Thymus (tissue), 11 donors: ENCODE results near the gene TRAPPC5. TPM values are rescaled to one million over a fixed set of nuclear protein-coding genes. Genes with fewer than 3 reads are reported as not detected.

Source experiments
- DNase-seq, 9 donors: peaks; one replicate each; pipeline ENCODE4 v3.0.0-alpha.2; 2013; ENCODE audit warnings: low spot score in 9 of 9, low read depth in 6 of 9, missing footprints in 1 of 9
- H3K27ac ChIP-seq, 2 donors: one replicate each; pipeline ENCODE4 v1.5.1; 2013; ENCODE audit warnings: control low read depth in 1 of 2, low read depth in 1 of 2, low read length in 1 of 2, mild to moderate bottlenecking in 1 of 2, moderate library complexity in 1 of 2
- H3K27me3 ChIP-seq, 2 donors: one replicate each; pipeline ENCODE4 v1.5.1; 2013; ENCODE audit warnings: low read length in 1 of 2; ENCODE audit not compliant: control insufficient read depth in 2 of 2, insufficient read depth in 1 of 2
- H3K36me3 ChIP-seq, 2 donors: one replicate each; pipeline ENCODE4 v1.5.1; 2013; ENCODE audit warnings: low read length in 1 of 2, mild to moderate bottlenecking in 1 of 2, moderate library complexity in 1 of 2; ENCODE audit not compliant: control insufficient read depth in 2 of 2, insufficient read depth in 2 of 2
- H3K4me1 ChIP-seq, 2 donors: one replicate each; pipeline ENCODE4 v1.5.1; 2013; ENCODE audit warnings: low read length in 2 of 2; ENCODE audit not compliant: control insufficient read depth in 2 of 2, insufficient read depth in 2 of 2
- H3K4me3 ChIP-seq, 2 donors: one replicate each; pipeline ENCODE4 v1.5.1; 2013; ENCODE audit warnings: low read length in 2 of 2, control low read depth in 1 of 2, mild to moderate bottlenecking in 1 of 2
- H3K9me3 ChIP-seq, 2 donors: one replicate each; pipeline ENCODE4 v1.5.1; 2013; ENCODE audit warnings: low read length in 1 of 2, mild to moderate bottlenecking in 1 of 2; ENCODE audit not compliant: control insufficient read depth in 2 of 2, insufficient read depth in 1 of 2
- WGBS: extraction: QIAGEN DNeasy Blood & Tissue Kit; methylation state at CpG from one replicate; pipeline ENCODE4 v1.1.7; 2013; 5-methylcytosine and 5-hydroxymethylcytosine counted together
- polyA plus RNA-seq: library from polyadenylated mRNA; stranded (reverse); fragments of 200-250 nt; gene quantifications from one replicate; pipeline ENCODE4 v1.2.3, GENCODE V29; 2013
- total RNA-seq: library from RNA; stranded (reverse); fragments of 120-200 nt; gene quantifications from one replicate; pipeline ENCODE4 v1.2.4, GENCODE V29; 2013
- donor health status: healthy.

Gene TRAPPC5
- total and polyA plus RNA-seq, 2 donors: 59.5 to 108 TPM

DNA sequence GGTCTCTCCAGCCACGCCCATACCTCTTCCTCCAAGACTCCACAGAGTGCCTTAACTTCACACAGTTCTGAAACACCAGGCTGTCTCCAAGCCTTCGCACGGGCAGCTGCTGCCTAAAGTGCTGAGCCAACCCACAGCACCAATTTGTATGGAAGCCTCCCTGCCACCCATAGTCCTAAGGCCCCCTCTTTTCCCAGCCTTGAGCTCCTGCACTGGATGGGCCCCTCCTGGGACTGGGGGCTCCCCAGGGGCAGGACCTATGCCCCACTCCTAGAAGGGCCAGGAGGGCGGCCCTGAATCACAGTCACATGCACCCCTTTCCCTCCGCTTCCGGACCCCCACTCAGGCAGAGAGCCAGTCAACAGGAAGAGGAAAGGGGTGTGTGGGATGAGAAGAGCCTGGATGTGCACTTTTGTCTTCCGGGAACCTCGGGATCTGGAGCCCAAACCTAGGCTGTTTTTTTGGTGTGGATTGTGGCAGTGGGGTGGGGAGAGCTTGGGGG is 26.4 kb downstream of the TRAPPC5 start:
- no peak overlapping the region for H3K27ac ChIP-seq
- peaks cover 0 to 6% of the 10 kb centered on the region in 2 donors for H3K27me3 ChIP-seq
- 81% methylated on average over 8 of the region's 8 CpGs for WGBS
- no peaks in the 10 kb centered on the region for H3K4me1 ChIP-seq
- no peak overlapping the region for H3K4me3 ChIP-seq
- no peaks in the 10 kb centered on the region for H3K36me3 ChIP-seq
- H3K9me3 ChIP-seq: no peaks in the 10 kb centered on the region
- DNase-seq: no peak

DNA sequence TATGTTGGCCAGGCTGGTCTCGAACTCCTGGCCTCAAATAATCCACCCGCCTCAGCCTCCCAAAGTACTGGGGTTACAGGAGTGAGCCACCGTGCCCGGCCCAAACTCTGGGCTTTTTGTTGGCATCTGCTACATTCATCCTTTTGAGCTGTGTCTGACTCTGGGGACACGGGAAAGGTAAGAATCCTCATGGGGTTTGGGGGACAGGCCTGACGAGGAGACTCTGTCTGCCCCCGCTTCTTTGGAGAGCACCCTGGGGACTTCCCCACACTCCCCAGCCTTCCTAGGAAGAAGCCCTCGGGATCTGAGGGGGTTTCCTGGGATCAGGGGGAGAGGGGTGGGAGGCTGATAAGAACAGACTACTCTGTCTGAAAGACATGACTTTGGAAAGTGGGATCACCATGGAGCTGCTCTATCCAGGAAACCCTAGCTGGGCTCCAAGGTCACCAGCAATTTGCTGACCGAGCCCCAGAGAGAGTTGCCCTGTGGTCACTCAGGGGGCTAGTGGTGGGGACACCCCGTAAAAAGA is 29.4 kb downstream of the TRAPPC5 start:
- WGBS: 91% methylated on average over 10 of the region's 10 CpGs
- no peak for DNase-seq
- H3K4me1 ChIP-seq: no peaks in the 10 kb centered on the region

DNA sequence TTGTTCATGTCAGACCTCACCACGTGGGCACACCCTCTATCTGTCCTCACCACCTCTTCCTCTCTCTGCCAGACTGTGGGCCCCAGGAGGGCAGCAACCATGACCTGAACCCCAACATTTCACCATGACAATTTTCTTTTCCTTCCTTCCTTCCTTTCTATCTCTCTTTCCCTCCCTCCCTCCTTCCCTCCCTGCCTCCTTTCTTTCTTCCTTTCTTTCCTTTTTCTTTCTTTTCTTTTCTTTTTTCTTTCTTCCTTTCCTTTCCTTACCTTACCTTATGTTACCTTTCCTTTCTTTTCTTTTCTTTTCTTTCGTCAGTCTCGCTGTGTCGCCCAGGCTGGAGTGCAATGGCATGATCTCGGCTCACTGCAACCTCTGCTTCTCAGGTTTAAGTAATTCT is 30.0 kb downstream of the TRAPPC5 start:
- Histone ChIP-seq H3K4me1 (no peaks in the 10 kb centered on the region), H3K9me3 (no peaks in the 10 kb centered on the region), H3K36me3 (no peaks in the 10 kb centered on the region), H3K27ac (no peak overlapping the region), H3K4me3 (no peak overlapping the region), H3K27me3 (no peaks in the 10 kb centered on the region)
- DNase-seq: no peak
- 81% methylated on average over 5 of the region's 5 CpGs for WGBS

More for the DNA sequence above, 29.4 kb downstream of the TRAPPC5 start:
- H3K9me3 ChIP-seq: no peaks in the 10 kb centered on the region
- H3K27ac ChIP-seq: no peak overlapping the region
- no peaks in the 10 kb centered on the region for H3K27me3 ChIP-seq
- no peaks in the 10 kb centered on the region for H3K36me3 ChIP-seq
- H3K4me3 ChIP-seq: no peak overlapping the region

DNA sequence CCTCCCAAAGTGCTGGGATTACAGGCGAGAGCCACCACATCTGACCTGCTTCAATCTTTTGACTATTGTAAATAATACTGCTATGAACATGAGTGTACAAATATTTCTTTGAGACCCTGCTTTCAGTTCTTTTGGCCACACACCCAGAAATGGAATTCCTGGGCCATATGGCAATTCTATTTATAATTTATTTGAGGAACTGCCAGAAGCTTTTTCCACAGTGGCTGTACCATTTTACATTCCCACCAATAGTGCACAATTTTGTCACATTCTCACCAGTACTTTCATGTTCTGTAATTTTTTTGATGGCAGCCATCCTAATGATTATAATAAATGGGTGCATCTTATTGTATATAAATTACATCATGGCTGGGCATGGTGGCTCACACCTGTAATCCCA is 35.0 kb downstream of the TRAPPC5 start:
- Histone ChIP-seq H3K36me3 (no peaks in the 10 kb centered on the region), H3K4me3 (no peak overlapping the region), H3K4me1 (no peaks in the 10 kb centered on the region), H3K27ac (no peak overlapping the region), H3K9me3 (no peaks in the 10 kb centered on the region), H3K27me3 (peaks cover 0 to 3% of the 10 kb centered on the region in 2 donors)
- no peak for DNase-seq
- 100% methylated on average over 1 of the region's 1 CpG for WGBS

DNA sequence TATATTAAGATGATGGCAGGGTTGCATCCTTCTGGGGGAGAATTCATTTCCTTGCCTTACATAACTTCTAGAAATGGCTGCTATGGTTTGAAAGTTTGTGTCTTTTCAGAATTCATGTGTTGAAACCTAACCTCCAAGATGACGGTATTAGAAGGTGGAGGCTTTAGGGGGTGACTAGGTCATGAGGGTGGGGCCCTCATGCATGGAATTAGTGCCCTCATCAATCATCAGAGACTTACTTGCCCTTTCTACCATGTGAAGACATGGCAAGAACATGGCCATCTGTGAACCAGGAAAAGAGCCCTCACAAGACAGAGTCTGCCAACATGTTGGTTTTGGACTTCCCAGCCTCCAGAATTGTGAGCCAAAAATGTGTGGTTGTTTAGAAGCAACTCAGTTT is 36.1 kb downstream of the TRAPPC5 start:
- no peaks in the 10 kb centered on the region for H3K4me1 ChIP-seq
- 95% methylated on average over 1 of the region's 1 CpG for WGBS
- no peak for DNase-seq

DNA sequence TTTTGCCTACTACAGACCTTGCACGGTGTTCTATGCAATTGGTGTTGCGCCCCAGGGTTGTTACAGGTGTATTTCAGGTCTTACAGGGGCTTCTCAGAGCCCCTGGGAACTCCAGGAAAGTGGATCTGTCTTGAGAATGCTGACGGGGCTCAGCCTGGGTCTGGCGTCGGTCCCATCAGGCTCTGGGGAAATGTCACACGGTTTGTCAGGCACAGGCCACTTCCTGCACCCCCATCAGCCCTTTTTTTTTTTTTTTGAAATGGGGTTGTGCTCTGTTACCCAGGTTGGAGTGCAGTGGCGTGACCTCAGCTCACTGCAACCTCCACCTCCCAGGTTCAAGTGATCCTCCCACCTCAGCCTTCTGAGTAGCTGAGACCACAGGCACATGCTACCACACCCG is 38.0 kb downstream of the TRAPPC5 start:
- Histone ChIP-seq H3K36me3 (no peaks in the 10 kb centered on the region), H3K4me3 (no peak overlapping the region), H3K4me1 (no peaks in the 10 kb centered on the region), H3K27me3 (peaks cover 0 to 3% of the 10 kb centered on the region in 2 donors), H3K27ac (no peak overlapping the region), H3K9me3 (no peaks in the 10 kb centered on the region)
- 36% methylated on average over 8 of the region's 8 CpGs for WGBS
- DNase-seq: no peak

More for the DNA sequence above, 36.1 kb downstream of the TRAPPC5 start:
- Histone ChIP-seq H3K4me3 (no peak overlapping the region), H3K27me3 (peaks cover 0 to 3% of the 10 kb centered on the region in 2 donors), H3K36me3 (no peaks in the 10 kb centered on the region), H3K9me3 (no peaks in the 10 kb centered on the region), H3K27ac (no peak overlapping the region)

DNA sequence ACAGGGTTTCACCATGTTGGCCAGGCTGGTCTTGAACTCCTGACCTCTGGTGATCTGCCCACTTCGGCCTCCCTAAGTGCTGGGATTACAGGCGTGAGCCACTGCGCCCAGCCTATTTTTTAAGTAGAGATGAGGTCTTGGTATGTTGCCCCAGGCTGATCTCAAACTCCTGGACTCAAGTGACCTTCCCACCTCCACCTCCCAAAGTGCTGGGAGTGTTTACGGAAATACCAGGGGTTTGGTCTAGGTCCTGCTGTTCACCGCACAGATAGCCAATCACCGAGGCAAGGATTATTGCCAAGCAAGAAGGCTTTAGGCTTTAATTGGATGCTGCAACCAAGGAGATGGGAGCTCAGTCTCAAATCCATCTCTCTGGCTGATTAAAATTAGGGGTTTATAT is 39.7 kb downstream of the TRAPPC5 start:
- 97% methylated on average over 6 of the region's 6 CpGs for WGBS
- H3K27me3 ChIP-seq: peaks cover 0 to 3% of the 10 kb centered on the region in 2 donors
- no peak overlapping the region for H3K27ac ChIP-seq
- H3K4me3 ChIP-seq: no peak overlapping the region
- H3K9me3 ChIP-seq: no peaks in the 10 kb centered on the region
- no peaks in the 10 kb centered on the region for H3K36me3 ChIP-seq
- no peaks in the 10 kb centered on the region for H3K4me1 ChIP-seq
- DNase-seq: no peak

DNA sequence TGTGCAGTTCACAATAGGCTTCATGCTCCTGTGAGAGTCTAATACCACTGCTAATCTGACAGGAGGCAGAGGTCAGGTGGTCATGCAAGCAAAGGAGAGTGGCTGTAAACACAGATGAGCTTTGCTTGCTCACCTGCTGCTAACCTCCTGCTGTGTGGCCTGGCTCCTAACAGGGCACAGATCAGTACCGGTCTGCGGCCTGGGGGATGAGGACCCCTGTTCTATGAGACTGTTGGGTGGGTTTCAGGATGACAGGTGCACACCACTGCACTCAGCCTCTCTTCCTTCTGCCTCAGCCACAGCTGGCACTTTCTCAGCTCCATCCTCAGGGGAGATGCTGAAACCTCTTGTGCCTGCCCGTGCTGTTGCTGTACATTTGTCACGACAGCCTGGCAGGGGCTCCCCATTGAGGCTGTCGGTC is 41.6 kb downstream of the TRAPPC5 start:
- Histone ChIP-seq H3K4me3 (no peak overlapping the region), H3K27ac (no peak overlapping the region), H3K36me3 (no peaks in the 10 kb centered on the region), H3K9me3 (no peaks in the 10 kb centered on the region), H3K27me3 (peaks cover 0 to 6% of the 10 kb centered on the region in 2 donors), H3K4me1 (no peaks in the 10 kb centered on the region)
- DNase-seq: no peak
- WGBS: 82% methylated on average over 5 of the region's 5 CpGs

DNA sequence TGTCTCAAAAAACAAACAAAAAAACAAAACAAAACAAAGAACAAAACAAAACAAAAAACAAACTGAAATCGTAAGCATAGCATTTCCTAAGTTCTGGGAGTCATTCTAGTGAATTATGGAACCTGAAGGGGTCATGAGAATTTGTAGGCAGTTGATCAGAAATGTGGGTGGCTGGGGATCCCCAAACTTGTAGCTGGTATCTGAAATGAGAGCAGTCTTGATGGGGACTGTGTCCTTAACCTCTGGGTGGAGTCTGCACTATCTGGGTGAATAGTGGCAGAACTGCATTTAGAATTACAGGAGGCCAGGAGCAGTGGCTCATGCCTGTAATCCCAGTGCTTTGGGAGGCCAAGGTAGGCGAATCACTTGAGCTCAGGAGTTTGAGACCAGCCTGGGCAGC is 45.2 kb downstream of the TRAPPC5 start:
- Histone ChIP-seq H3K36me3 (no peaks in the 10 kb centered on the region), H3K9me3 (no peaks in the 10 kb centered on the region), H3K27me3 (peaks cover 21 to 37% of the 10 kb centered on the region in 2 donors), H3K27ac (no peak overlapping the region), H3K4me3 (no peak overlapping the region), H3K4me1 (no peaks in the 10 kb centered on the region)
- 84% methylated on average over 2 of the region's 2 CpGs for WGBS
- no peak for DNase-seq
